Adipose tissue (tissue), 3 donors: ENCODE results near the gene CD79B. TPM values are rescaled to one million over a fixed set of nuclear protein-coding genes. Genes with fewer than 3 reads are reported as not detected.

Source experiments
- H3K27ac ChIP-seq: one replicate; pipeline ENCODE4 v1.5.1; 2013; ENCODE audit warnings: low read depth, low read length
- WGBS, 3 donors: extraction: QIAGEN DNeasy Blood & Tissue Kit; methylation state at CpG; one replicate each; pipeline ENCODE4 v1.1.7; 2013; 5-methylcytosine and 5-hydroxymethylcytosine counted together
- polyA plus RNA-seq, 3 donors: library from polyadenylated mRNA; stranded (reverse); fragments of 200-250 nt; gene quantifications; one replicate each; pipeline ENCODE4 v1.2.3, GENCODE V29; 2013
- donor health status: healthy with polysubstance abuse.
- donor health status: Bipolar disorder and iron deficiency.
- donor health status: healthy.

Gene CD79B
- polyA plus RNA-seq, 3 donors = 2.7 to 6.3 (median 5.2) TPM

- no peak overlapping the region for H3K27ac ChIP-seq
These were observed 24.3 kb upstream of the CD79B start for GRCh38 chr17:63956296-63956920.

GRCh38 chr17:63955791-63956190 lies 23.7 kb upstream of the CD79B start:
- 87 to 89% (median 88%) methylated on average over 4 of the region's 4 CpGs for whole genome bisulfite sequencing, 3 donors
- H3K27ac ChIP-seq = no peak overlapping the region

More at GRCh38 chr17:63956296-63956920, 24.3 kb upstream of the CD79B start:
- 91 to 97% (median 94%) methylated on average over 5 of the region's 5 CpGs for WGBS, 3 donors

GRCh38 chr17:63955232-63955631 lies 23.1 kb upstream of the CD79B start:
- 74 to 83% (median 80%) methylated on average over 11 of the region's 11 CpGs for WGBS, 3 donors
- no peak overlapping the region for H3K27ac ChIP-seq

- 42 to 51% (median 46%) methylated on average over 11 of the region's 11 CpGs for WGBS, 3 donors
- no peak overlapping the region for H3K27ac ChIP-seq
These were observed 22.4 kb upstream of the CD79B start for GRCh38 chr17:63954402-63955063.

GRCh38 chr17:63950940-63951907 lies 19.1 kb upstream of the CD79B start:
- no peak overlapping the region for H3K27ac ChIP-seq
- WGBS, 3 donors = 75 to 94% (median 90%) methylated on average over 28 to 29 of the region's 29 CpGs

- no peak overlapping the region for H3K27ac ChIP-seq
- WGBS, 3 donors = 67 to 74% (median 73%) methylated on average over 16 to 18 of the region's 18 CpGs
These were observed 17.6 kb upstream of the CD79B start for GRCh38 chr17:63949576-63950250.

GRCh38 chr17:63948521-63948920 lies 16.4 kb upstream of the CD79B start:
- 89 to 94% (median 93%) methylated on average over 9 of the region's 9 CpGs for WGBS, 3 donors
- no peak overlapping the region for H3K27ac ChIP-seq

GRCh38 chr17:63947711-63948330 lies 15.7 kb upstream of the CD79B start:
- no peak overlapping the region for H3K27ac ChIP-seq
- WGBS, 3 donors = 75 to 83% (median 78%) methylated on average over 18 of the region's 18 CpGs

- 32 to 37% (median 35%) methylated on average over 20 of the region's 20 CpGs for WGBS, 3 donors
- no peak overlapping the region for H3K27ac ChIP-seq
These were observed 14.6 kb upstream of the CD79B start for GRCh38 chr17:63946440-63947363.

GRCh38 chr17:63945784-63946439 lies 13.8 kb upstream of the CD79B start:
- WGBS, 3 donors = 47 to 63% (median 51%) methylated on average over 6 of the region's 6 CpGs
- no peak overlapping the region for H3K27ac ChIP-seq

GRCh38 chr17:63944736-63945499 lies 12.8 kb upstream of the CD79B start:
- WGBS, 3 donors = 78 to 89% (median 89%) methylated on average over 22 to 24 of the region's 24 CpGs

GRCh38 chr17:63943745-63944144 lies 11.6 kb upstream of the CD79B start:
- WGBS, 3 donors = 63 to 86% (median 84%) methylated on average over 9 of the region's 9 CpGs
- H3K27ac ChIP-seq = no peak overlapping the region

More at GRCh38 chr17:63944736-63945499, 12.8 kb upstream of the CD79B start:
- H3K27ac ChIP-seq = no peak overlapping the region

- H3K27ac ChIP-seq = no peak overlapping the region
- WGBS, 3 donors = 89 to 95% (median 94%) methylated on average over 21 of the region's 21 CpGs
These were observed 10.3 kb upstream of the CD79B start for GRCh38 chr17:63942309-63942985.

GRCh38 chr17:63941751-63942150 lies 9.6 kb upstream of the CD79B start:
- 90 to 92% (median 90%) methylated on average over 23 of the region's 23 CpGs for WGBS, 3 donors
- no peak overlapping the region for H3K27ac ChIP-seq

GRCh38 chr17:63941162-63941561 lies 9.0 kb upstream of the CD79B start:
- 90 to 95% (median 92%) methylated on average over 12 of the region's 12 CpGs for WGBS, 3 donors
- no peak overlapping the region for H3K27ac ChIP-seq
